H9 (cell line): ENCODE results near the gene AXIN2. TPM values are rescaled to one million over a fixed set of nuclear protein-coding genes. Genes with fewer than 3 reads are reported as not detected.

ENCODE experiments used
- DNase-seq: peaks from one replicate; pipeline ENCODE4 v3.0.0-alpha.2; 2017
- H2AFZ ChIP-seq: one replicate; pipeline ENCODE4 v1.6.1; 2013; ENCODE audit warnings: mild to moderate bottlenecking, low read length, control low read depth, moderate library complexity
- H2AK5ac ChIP-seq: 2 replicates; pipeline ENCODE4 v1.6.1; 2013; ENCODE audit warnings: low read length, control low read depth, mixed read lengths; ENCODE audit not compliant: insufficient read length
- H2BK120ac ChIP-seq: one replicate; pipeline ENCODE4 v1.6.1; 2013; ENCODE audit warnings: low read depth, mild to moderate bottlenecking, low read length, control low read depth, inconsistent platforms; ENCODE audit not compliant: poor library complexity, severe bottlenecking
- H2BK12ac ChIP-seq: 2 replicates; pipeline ENCODE4 v1.6.1; 2013; ENCODE audit warnings: low read length, control low read depth, mixed read lengths, low read depth; ENCODE audit not compliant: insufficient read length
- H2BK15ac ChIP-seq: 2 replicates; pipeline ENCODE4 v1.6.1; 2013; ENCODE audit warnings: low read depth, low read length, control low read depth
- H2BK20ac ChIP-seq: one replicate; pipeline ENCODE4 v1.6.1; 2013; ENCODE audit warnings: low read depth, mild to moderate bottlenecking, low read length, control low read depth, inconsistent platforms; ENCODE audit not compliant: poor library complexity, severe bottlenecking
- H2BK5ac ChIP-seq: 2 replicates; pipeline ENCODE4 v1.6.1; 2013; ENCODE audit warnings: low read length, control low read depth, mixed read lengths; ENCODE audit not compliant: insufficient read length
- H3K14ac ChIP-seq: 2 replicates; pipeline ENCODE4 v1.6.1; 2013; ENCODE audit warnings: low read length, control low read depth; ENCODE audit not compliant: insufficient read depth
- H3K18ac ChIP-seq: 2 replicates; pipeline ENCODE4 v1.6.1; 2013; ENCODE audit warnings: low read depth, mild to moderate bottlenecking, mixed read lengths, low read length, control low read depth; ENCODE audit not compliant: insufficient read length
- H3K23ac ChIP-seq: 2 replicates; pipeline ENCODE4 v1.6.1; 2013; ENCODE audit warnings: low read length, control low read depth, mixed read lengths, low read depth; ENCODE audit not compliant: insufficient read length
- H3K23me2 ChIP-seq: 2 replicates; pipeline ENCODE4 v1.6.1; 2013; ENCODE audit warnings: low read depth, mild to moderate bottlenecking, mixed read lengths, low read length, control low read depth; ENCODE audit not compliant: insufficient read length, poor library complexity, severe bottlenecking
- H3K27ac ChIP-seq: 2 replicates; pipeline ENCODE4 v1.5.1; 2013; ENCODE audit warnings: low read length, control low read depth, mixed read lengths, low read depth; ENCODE audit not compliant: insufficient read length
- H3K27me3 ChIP-seq: 2 replicates; pipeline ENCODE4 v1.6.1; 2013; ENCODE audit warnings: low read length, control low read depth, inconsistent platforms; ENCODE audit not compliant: insufficient read depth
- H3K4ac ChIP-seq: 2 replicates; pipeline ENCODE4 v1.6.1; 2013; ENCODE audit warnings: low read depth, mild to moderate bottlenecking, control low read depth, inconsistent platforms, low read length, moderate library complexity
- H3K4me1 ChIP-seq: 2 replicates; pipeline ENCODE4 v1.6.1; 2013; ENCODE audit warnings: low read length, control low read depth, inconsistent platforms; ENCODE audit not compliant: insufficient read depth
- H3K4me2 ChIP-seq: 2 replicates; pipeline ENCODE4 v1.6.1; 2013; ENCODE audit warnings: low read length, control low read depth, mixed read lengths; ENCODE audit not compliant: insufficient read length, insufficient read depth
- H3K56ac ChIP-seq: 2 replicates; pipeline ENCODE4 v1.6.1; 2013; ENCODE audit warnings: low read depth, mild to moderate bottlenecking, mixed read lengths, low read length, control low read depth; ENCODE audit not compliant: insufficient read length
- H3K79me1 ChIP-seq: 2 replicates; pipeline ENCODE4 v1.6.1; 2013; ENCODE audit warnings: low read depth, mild to moderate bottlenecking, moderate library complexity, low read length, control low read depth, inconsistent platforms; ENCODE audit not compliant: insufficient read depth, poor library complexity, severe bottlenecking
- H3K79me2 ChIP-seq: 2 replicates; pipeline ENCODE4 v1.6.1; 2013; ENCODE audit warnings: low read length, control low read depth, inconsistent platforms; ENCODE audit not compliant: insufficient read depth
- H3K9ac ChIP-seq: 2 replicates; pipeline ENCODE4 v1.6.1; 2013; ENCODE audit warnings: low read length, control low read depth, mixed read lengths; ENCODE audit not compliant: insufficient read length; ENCODE audit errors: extremely low read depth
- H3K9me3 ChIP-seq: one replicate; pipeline ENCODE4 v1.6.1; 2013; ENCODE audit warnings: low read depth, low read length, inconsistent platforms; ENCODE audit not compliant: control insufficient read depth
- H3T11ph ChIP-seq: one replicate; pipeline ENCODE4 v1.6.1; 2013; ENCODE audit warnings: mild to moderate bottlenecking, low read length, control low read depth, inconsistent platforms
- H4K20me1 ChIP-seq: one replicate; pipeline ENCODE4 v1.6.1; 2013; ENCODE audit not compliant: control insufficient read depth, insufficient read length, insufficient read depth
- H4K5ac ChIP-seq: 2 replicates; pipeline ENCODE4 v1.6.1; 2013; ENCODE audit warnings: low read depth, mild to moderate bottlenecking, mixed read lengths, low read length, control low read depth; ENCODE audit not compliant: insufficient read length
- H4K8ac ChIP-seq: replicated peaks from 2 replicates; pipeline ENCODE4 v1.6.1; 2013; ENCODE audit warnings: low read length, control low read depth, mixed read lengths, low read depth; ENCODE audit not compliant: insufficient read length
- H4K91ac ChIP-seq: 2 replicates; pipeline ENCODE4 v1.6.1; 2013; ENCODE audit warnings: low read depth, mild to moderate bottlenecking, moderate library complexity, mixed read lengths, low read length, control low read depth; ENCODE audit not compliant: insufficient read length
- H3K27ac Mint-ChIP-seq, 3 experiments: 2 replicates in 2 of 3; 3 replicates in 1 of 3; pipeline ENCODE4 v1.8.0; 2020 to 2021; ENCODE audit warnings: mixed read lengths in 3 of 3, mild to moderate bottlenecking in 1 of 3, moderate library complexity in 1 of 3
- H3K27me3 Mint-ChIP-seq: 2 replicates; pipeline ENCODE4 v1.8.0; 2021; ENCODE audit warnings: low read depth, mild to moderate bottlenecking, moderate library complexity, mixed read lengths
- H3K36me3 Mint-ChIP-seq, 3 experiments: 2 replicates in 2 of 3; 3 replicates in 1 of 3; pipeline ENCODE4 v1.8.0; 2020 to 2021; ENCODE audit warnings: low read depth in 3 of 3, mixed read lengths in 3 of 3; ENCODE audit not compliant: insufficient read depth in 1 of 3
- H3K4me1 Mint-ChIP-seq, 2 experiments: 2 replicates each; pipeline ENCODE4 v1.8.0; 2020; ENCODE audit warnings: mixed read lengths in 2 of 2
- H3K4me3 Mint-ChIP-seq, 2 experiments: 2 replicates in 1 of 2; 3 replicates in 1 of 2; pipeline ENCODE4 v1.8.0; 2020 to 2021; ENCODE audit warnings: mild to moderate bottlenecking in 2 of 2, mixed read lengths in 2 of 2, moderate library complexity in 1 of 2
- H3K9me3 Mint-ChIP-seq, 2 experiments: 2 replicates in 1 of 2; 3 replicates in 1 of 2; pipeline ENCODE4 v1.8.0; 2020; ENCODE audit warnings: mild to moderate bottlenecking in 2 of 2, mixed read lengths in 2 of 2, moderate library complexity in 1 of 2
- CTCF ChIP-seq: fragments of 200-600 bp; sonication (generic); conservative IDR thresholded peaks from 3 replicates; pipeline ENCODE4 v1.8.0; 2021; ENCODE audit warnings: antibody characterized with exemption, mild to moderate bottlenecking
- WGBS: extraction: QIAGEN DNeasy Blood & Tissue Kit; methylation state at CpG from one replicate; pipeline ENCODE4 v1.1.7; 2013; ENCODE audit warnings: missing lambda C conversion rate, low lambda C conversion rate, mixed read lengths; ENCODE audit not compliant: insufficient read length; ENCODE audit errors: extremely low coverage; 5-methylcytosine and 5-hydroxymethylcytosine counted together
- total RNA-seq: library from RNA; stranded (reverse); gene quantifications from 2 replicates; pipeline ENCODE4 v1.2.1, GENCODE V29; 2021

The AXIN2 gene
- total RNA-seq, 1 experiment from 2014 or later: 35.0 TPM

- no peak overlapping the region for H4K91ac ChIP-seq
- peak overlapping the region; percentile 76 for H3K4me2 ChIP-seq
- H3K4me3 Mint-ChIP-seq: no peak overlapping the region
- DNase-seq: no peak
- H3K9me3 ChIP-seq: no peaks in the 10 kb centered on the region
- H2BK12ac ChIP-seq: no peak overlapping the region
- H3K9me3 Mint-ChIP-seq: no peaks in the 10 kb centered on the region
- peak overlapping the region in 2 of 3 experiments; percentile 10 to 95; a peak in 4 of 7 replicates for H3K27ac Mint-ChIP-seq
- no peak overlapping the region for H2AK5ac ChIP-seq
- H3K23me2 ChIP-seq: peaks cover 25% of the 10 kb centered on the region
- no peak overlapping the region for H3T11ph ChIP-seq
- no peak overlapping the region for H3K18ac ChIP-seq
- no CpG with 5 or more reads among the region's 29 CpGs for WGBS
- no peak overlapping the region for H4K5ac ChIP-seq
- no peak overlapping the region for H2BK120ac ChIP-seq
- no peak overlapping the region for H4K8ac ChIP-seq
- no peaks in the 10 kb centered on the region for H4K20me1 ChIP-seq
- H3K9ac ChIP-seq: peak overlapping the region; percentile 52
- H3K79me2 ChIP-seq: peaks cover 12% of the 10 kb centered on the region; the same call in 1 of the 2 replicates
- no peak overlapping the region for H3K56ac ChIP-seq
- H2BK15ac ChIP-seq: no peak overlapping the region
- H3K4me1 ChIP-seq: peaks cover 13% of the 10 kb centered on the region; the same call in 1 of the 2 replicates
- H2BK20ac ChIP-seq: no peak overlapping the region
- no peak overlapping the region for H2BK5ac ChIP-seq
- peaks cover 17% of the 10 kb centered on the region for H3K79me1 ChIP-seq
- no peak overlapping the region for H2AFZ ChIP-seq
- no peak overlapping the region for H3K4ac ChIP-seq
- H3K23ac ChIP-seq: no peak overlapping the region
- no peaks in the 10 kb centered on the region; the same call in 1 of the 2 replicates for H3K27me3 ChIP-seq
- TF ChIP-seq CTCF: no peak
- H3K27ac ChIP-seq: no peak overlapping the region
- H3K27me3 Mint-ChIP-seq: peaks cover 17% of the 10 kb centered on the region
- peaks cover 10 to 11% of the 10 kb centered on the region in 2 experiments for H3K4me1 Mint-ChIP-seq
- no peak overlapping the region for H3K14ac ChIP-seq
- peaks cover 0 to 3% (median 2%) of the 10 kb centered on the region in 3 experiments; a peak in 4 of 7 replicates for H3K36me3 Mint-ChIP-seq
Measured at GRCh38 chr17:65558683-65559460, 2.6 kb downstream of the AXIN2 start.
